ENCODE measurements around the gene DNAJB8.

Gene DNAJB8

GRCh38 chr3:128464188-128464587 lies 2.5 kb downstream of the DNAJB8 start:
- H3K4me3 ChIP-seq, result no peak overlapping the region
- no peak overlapping the region for H3K27ac ChIP-seq
- DNase-seq (ENCODE audit: low spot score), result no peak
- no peak for TF ChIP-seq CTCF (IDR thresholded peaks at IDR 0.05)

- no peak for DNase-seq (ENCODE audit: low spot score)
- no peak overlapping the region for H3K4me3 ChIP-seq
- no peak overlapping the region for H3K27ac ChIP-seq
- TF ChIP-seq CTCF (IDR thresholded peaks at IDR 0.05), result no peak
Measured at GRCh38 chr3:128463771-128464170, 2.9 kb downstream of the DNAJB8 start.

GRCh38 chr3:128463354-128463753 lies 3.3 kb downstream of the DNAJB8 start:
- Histone ChIP-seq H3K27ac (no peak overlapping the region), H3K4me3 (no peak overlapping the region)
- DNase-seq (ENCODE audit: low spot score), result no peak
- TF ChIP-seq CTCF (IDR thresholded peaks at IDR 0.05), result no peak

- TF ChIP-seq CTCF (IDR thresholded peaks at IDR 0.05), result no peak
- no peak for DNase-seq (ENCODE audit: low spot score)
Measured at GRCh38 chr3:128462931-128463330, 3.8 kb downstream of the DNAJB8 start.

GRCh38 chr3:128462341-128462910 lies 4.3 kb downstream of the DNAJB8 start:
- H3K27ac ChIP-seq, result no peak overlapping the region
- H3K4me3 ChIP-seq, result no peak overlapping the region
- no peak for DNase-seq (ENCODE audit: low spot score)
- no peak for TF ChIP-seq CTCF (IDR thresholded peaks at IDR 0.05)

More at GRCh38 chr3:128462931-128463330, 3.8 kb downstream of the DNAJB8 start:
- H3K4me3 ChIP-seq, result no peak overlapping the region
- H3K27ac ChIP-seq, result no peak overlapping the region

GRCh38 chr3:128461731-128462130 lies 5.0 kb downstream of the DNAJB8 start:
- Histone ChIP-seq H3K4me3 (no peak overlapping the region), H3K27ac (no peak overlapping the region)
- DNase-seq (ENCODE audit: low spot score), result no peak
- no peak for TF ChIP-seq CTCF (IDR thresholded peaks at IDR 0.05)

GRCh38 chr3:128459461-128459820 lies 7.2 kb downstream of the DNAJB8 start:
- no peak overlapping the region for H3K4me3 ChIP-seq
- no peak for TF ChIP-seq CTCF (IDR thresholded peaks at IDR 0.05)
- no peak overlapping the region for H3K27ac ChIP-seq
- DNase-seq (ENCODE audit: low spot score), result no peak
